ENCODE measurements around the gene PPP6R2. TPM values are rescaled to one million over a fixed set of nuclear protein-coding genes. Genes with fewer than 3 reads are reported as not detected.
"Not testable (repeated sequence)": the region's sequence is repeated elsewhere in the genome, so short reads cannot be mapped to it uniquely, and the experiment has no call there.

Gene PPP6R2
- total RNA-seq, 4 donors from 2014 or later = 35.6 to 50.8 (median 45.6) TPM

GRCh38 chr22:50363166-50363802, 20.2 kb downstream of the PPP6R2 start:
- Histone ChIP-seq H3K4me3 (no peak overlapping the region), H3K9me3 (no peaks in the 10 kb centered on the region), H3K27me3 (no peaks in the 10 kb centered on the region), H3K36me3 (peaks cover 0 to 42% (median 0%) of the 10 kb centered on the region in 3 donors), H3K4me1 (peaks cover 0 to 57% (median 6%) of the 10 kb centered on the region in 3 donors), H3K27ac (no peak overlapping the region)
- no peak for DNase-seq
- intact Hi-C loops (cut with DNase I) = no loop called here
- WGBS, 2 donors = 83 to 92% methylated on average over 8 of the region's 8 CpGs
- no peak for TF ChIP-seq CTCF (IDR thresholded peaks at IDR 0.05)
- no peak for TF ChIP-seq POLR2A (IDR thresholded peaks at IDR 0.05)

- 84 to 85% methylated on average over 10 to 11 of the region's 11 CpGs for WGBS, 2 donors
- H3K4me3 ChIP-seq; H3K27ac ChIP-seq; intact Hi-C loops (cut with DNase I); H3K9me3 ChIP-seq; H3K27me3 ChIP-seq; DNase-seq: not testable (repeated sequence)
- peaks cover 0 to 47% (median 0%) of the 10 kb centered on the region in 3 donors for H3K36me3 ChIP-seq
- H3K4me1 ChIP-seq = peaks cover 0 to 54% (median 2%) of the 10 kb centered on the region in 3 donors
These were observed 20.7 kb downstream of the PPP6R2 start for GRCh38 chr22:50363803-50364194.

- Histone ChIP-seq H3K27ac (no peak overlapping the region), H3K4me3 (no peak overlapping the region), H3K36me3 (peaks cover 0 to 57% (median 5%) of the 10 kb centered on the region in 3 donors), H3K4me1 (peaks cover 0 to 22% (median 0%) of the 10 kb centered on the region in 3 donors), H3K27me3 (no peaks in the 10 kb centered on the region), H3K9me3 (no peaks in the 10 kb centered on the region)
- no peak for TF ChIP-seq CTCF (IDR thresholded peaks at IDR 0.05)
- no peak for TF ChIP-seq POLR2A (IDR thresholded peaks at IDR 0.05)
- DNase-seq = no peak
- 92 to 95% methylated on average over 25 to 27 of the region's 27 CpGs for WGBS, 2 donors
- intact Hi-C loops (cut with DNase I) = no loop called here
These were observed 24.8 kb downstream of the PPP6R2 start for GRCh38 chr22:50367778-50368500.

- 82 to 86% methylated on average over 2 of the region's 2 CpGs for WGBS, 2 donors
- no peak for DNase-seq
- H3K4me3 ChIP-seq = no peak overlapping the region
- H3K9me3 ChIP-seq = no peaks in the 10 kb centered on the region
- H3K36me3 ChIP-seq = peaks cover 0 to 85% (median 5%) of the 10 kb centered on the region in 3 donors
- H3K27me3 ChIP-seq = no peaks in the 10 kb centered on the region
- peaks cover 0 to 15% (median 0%) of the 10 kb centered on the region in 3 donors for H3K4me1 ChIP-seq
- no peak for TF ChIP-seq POLR2A (IDR thresholded peaks at IDR 0.05)
- no peak for TF ChIP-seq CTCF (IDR thresholded peaks at IDR 0.05)
- no peak overlapping the region for H3K27ac ChIP-seq
- intact Hi-C loops (cut with DNase I) = loop anchor here (5.0 kb wide), 1 partner anchor 116 kb away; the partner anchor contains the start of gene MIOX
These were observed 28.0 kb downstream of the PPP6R2 start for GRCh38 chr22:50371101-50371648.

- 40 to 45% methylated on average over 5 of the region's 5 CpGs for WGBS, 2 donors
- DNase-seq = no peak
- peaks cover 0 to 97% (median 5%) of the 10 kb centered on the region in 3 donors for H3K36me3 ChIP-seq
These were observed 33.0 kb downstream of the PPP6R2 start for GRCh38 chr22:50376085-50376651.

GRCh38 chr22:50381021-50381555, 38.0 kb downstream of the PPP6R2 start:
- DNase-seq; H3K9me3 ChIP-seq; intact Hi-C loops (cut with DNase I); H3K4me3 ChIP-seq; H3K27me3 ChIP-seq; H3K4me1 ChIP-seq; H3K27ac ChIP-seq: not testable (repeated sequence)
- peaks cover 0 to 69% (median 0%) of the 10 kb centered on the region in 3 donors for H3K36me3 ChIP-seq
- 86 to 91% methylated on average over 2 to 5 of the region's 15 CpGs for WGBS, 2 donors

More at GRCh38 chr22:50376085-50376651, 33.0 kb downstream of the PPP6R2 start:
- Histone ChIP-seq H3K4me3 (no peak overlapping the region), H3K27me3 (no peaks in the 10 kb centered on the region), H3K4me1 (peaks cover 0 to 11% (median 0%) of the 10 kb centered on the region in 3 donors), H3K9me3 (no peaks in the 10 kb centered on the region), H3K27ac (peak overlapping the region in 2 of 4 donors; percentile 44 to 51)
- intact Hi-C loops (cut with DNase I) = no loop called here
- TF ChIP-seq CTCF (IDR thresholded peaks at IDR 0.05) (no peak), POLR2A (IDR thresholded peaks at IDR 0.05) (no peak)
